Astrocyte of the cerebellum (primary cell): ENCODE measurements around the gene ZBED1.
"Not testable (repeated sequence)": the region's sequence is repeated elsewhere in the genome, so short reads cannot be mapped to it uniquely, and the experiment has no call there.

Experiments used
- DNase-seq: peaks from one replicate; pipeline ENCODE4 v3.0.0-alpha.2; 2011; ENCODE audit warnings: low read depth
- H3K4me3 ChIP-seq: 2 replicates; pipeline ENCODE4 v1.5.1; 2011; ENCODE audit warnings: mild to moderate bottlenecking, low read depth, low read length, moderate library complexity
- in situ Hi-C: cut with HindIII; loops from 2 replicates; pipeline ENCODE4 v1.10.0; 2017; ENCODE audit warnings: low sequenced_read_pairs
- TF ChIP-seq, protein P1 (sequence below): IDR thresholded peaks from 2 replicates; pipeline ENCODE4 v1.5.1; 2012; ENCODE audit warnings: low read length, low read depth, moderate library complexity, mild to moderate bottlenecking; ENCODE audit errors: missing control alignments

Gene ZBED1

DNA sequence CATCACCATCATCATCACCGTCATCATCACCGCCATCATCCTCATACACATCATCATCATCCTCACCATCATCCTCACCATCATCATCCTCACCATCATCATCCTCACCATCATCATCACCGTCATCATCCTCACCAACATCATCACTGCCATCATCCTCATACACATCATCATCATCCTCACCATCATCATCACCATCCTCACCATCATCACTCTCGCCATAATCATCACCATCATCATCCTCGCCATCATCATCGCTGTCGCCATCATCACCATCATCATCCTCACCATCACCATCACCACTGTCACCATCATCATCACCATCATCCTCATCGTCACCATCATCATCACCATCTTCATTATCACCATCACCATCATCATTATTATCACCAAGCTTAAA lies 19.8 kb upstream of the ZBED1 start:
- DNase-seq, result no peak
- H3K4me3 ChIP-seq, result no peak overlapping the region
- TF ChIP-seq, protein P1, sequence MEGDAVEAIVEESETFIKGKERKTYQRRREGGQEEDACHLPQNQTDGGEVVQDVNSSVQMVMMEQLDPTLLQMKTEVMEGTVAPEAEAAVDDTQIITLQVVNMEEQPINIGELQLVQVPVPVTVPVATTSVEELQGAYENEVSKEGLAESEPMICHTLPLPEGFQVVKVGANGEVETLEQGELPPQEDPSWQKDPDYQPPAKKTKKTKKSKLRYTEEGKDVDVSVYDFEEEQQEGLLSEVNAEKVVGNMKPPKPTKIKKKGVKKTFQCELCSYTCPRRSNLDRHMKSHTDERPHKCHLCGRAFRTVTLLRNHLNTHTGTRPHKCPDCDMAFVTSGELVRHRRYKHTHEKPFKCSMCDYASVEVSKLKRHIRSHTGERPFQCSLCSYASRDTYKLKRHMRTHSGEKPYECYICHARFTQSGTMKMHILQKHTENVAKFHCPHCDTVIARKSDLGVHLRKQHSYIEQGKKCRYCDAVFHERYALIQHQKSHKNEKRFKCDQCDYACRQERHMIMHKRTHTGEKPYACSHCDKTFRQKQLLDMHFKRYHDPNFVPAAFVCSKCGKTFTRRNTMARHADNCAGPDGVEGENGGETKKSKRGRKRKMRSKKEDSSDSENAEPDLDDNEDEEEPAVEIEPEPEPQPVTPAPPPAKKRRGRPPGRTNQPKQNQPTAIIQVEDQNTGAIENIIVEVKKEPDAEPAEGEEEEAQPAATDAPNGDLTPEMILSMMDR, result no peak
- in situ Hi-C loops, result no loop called here

DNA sequence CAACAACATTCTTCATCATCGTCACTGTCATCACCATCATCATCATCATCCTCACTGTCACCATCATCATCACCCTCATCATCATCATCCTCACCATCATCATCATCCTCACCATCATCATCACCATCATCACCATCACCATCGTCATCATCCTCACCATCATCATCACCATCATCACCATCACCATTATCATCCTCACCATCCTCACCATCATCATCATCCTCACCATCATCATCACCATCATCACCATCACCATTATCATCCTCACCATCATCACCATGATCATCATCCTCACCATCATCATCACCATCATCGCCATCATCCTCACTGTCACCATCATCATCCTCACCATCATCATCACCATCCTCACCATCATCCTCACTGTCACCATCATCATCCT lies 18.9 kb upstream of the ZBED1 start:
- DNase-seq, in situ Hi-C loops, H3K4me3 ChIP-seq: not testable (repeated sequence)

DNA sequence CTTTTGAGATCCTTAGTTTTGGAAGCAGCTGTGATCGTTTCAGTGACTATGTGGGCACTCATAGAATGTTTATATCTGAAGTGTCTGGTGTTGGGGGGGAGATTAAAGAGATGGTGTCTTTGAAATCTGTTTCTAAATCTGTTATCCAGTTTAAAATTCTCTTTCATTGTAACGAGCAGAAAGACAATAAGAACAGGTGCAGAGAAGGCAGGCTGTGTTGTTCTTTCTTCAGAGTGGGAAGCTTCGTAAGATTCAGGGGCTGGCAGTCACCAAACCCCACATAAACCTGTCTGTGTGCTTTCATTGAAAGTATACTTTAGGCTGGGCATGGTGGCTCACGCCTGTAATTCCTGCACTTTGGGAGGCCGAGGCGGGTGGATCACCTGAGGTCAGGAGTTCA lies 16.3 kb upstream of the ZBED1 start:
- in situ Hi-C loops, result no loop called here
- TF ChIP-seq, protein P1, result no peak
- no peak for DNase-seq
- H3K4me3 ChIP-seq, result no peak overlapping the region

DNA sequence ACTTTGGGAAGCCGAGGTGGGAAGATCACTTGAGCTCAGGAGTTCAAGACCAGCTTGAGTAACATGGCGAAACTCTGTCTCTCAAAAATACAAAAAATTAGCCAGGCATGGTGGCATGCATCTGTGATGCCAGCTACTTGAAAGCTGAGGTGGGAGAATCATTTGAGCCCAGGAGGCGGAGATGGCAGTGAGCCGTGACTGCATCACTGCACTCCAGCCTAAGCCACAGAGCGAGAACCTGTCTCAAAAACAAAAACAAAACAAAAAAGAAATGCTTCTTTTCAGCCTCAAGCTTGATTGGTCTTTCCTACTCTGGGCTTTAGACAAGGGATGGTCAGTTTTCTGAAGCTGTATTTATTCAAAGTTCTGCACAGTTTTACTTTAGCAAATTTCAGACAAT lies 15.8 kb upstream of the ZBED1 start:
- DNase-seq, result no peak
- no peak overlapping the region for H3K4me3 ChIP-seq
- in situ Hi-C loops, result no loop called here
- TF ChIP-seq, protein P1, result no peak

DNA sequence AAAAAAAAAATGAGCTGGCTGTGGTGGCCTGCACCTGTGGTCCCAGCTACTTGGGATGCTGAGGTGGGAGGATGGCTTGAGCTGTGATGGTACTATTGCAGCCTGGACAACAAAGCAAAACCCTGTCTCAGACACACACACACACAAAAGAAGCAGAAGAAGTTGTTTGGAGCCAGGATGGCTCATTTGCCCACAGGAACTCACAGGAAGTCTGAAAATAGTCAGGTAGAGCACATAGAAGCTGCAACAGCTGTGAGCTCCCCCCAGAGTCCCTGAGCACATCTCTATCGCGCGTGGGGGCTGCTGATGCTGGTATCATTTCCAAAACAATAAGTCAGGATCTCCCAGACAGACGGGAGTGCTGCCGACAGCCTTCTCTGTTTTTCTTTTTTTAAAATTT lies 13.4 kb upstream of the ZBED1 start:
- TF ChIP-seq, protein P1, result no peak
- no peak for DNase-seq
- in situ Hi-C loops, result no loop called here
- H3K4me3 ChIP-seq, result no peak overlapping the region

DNA sequence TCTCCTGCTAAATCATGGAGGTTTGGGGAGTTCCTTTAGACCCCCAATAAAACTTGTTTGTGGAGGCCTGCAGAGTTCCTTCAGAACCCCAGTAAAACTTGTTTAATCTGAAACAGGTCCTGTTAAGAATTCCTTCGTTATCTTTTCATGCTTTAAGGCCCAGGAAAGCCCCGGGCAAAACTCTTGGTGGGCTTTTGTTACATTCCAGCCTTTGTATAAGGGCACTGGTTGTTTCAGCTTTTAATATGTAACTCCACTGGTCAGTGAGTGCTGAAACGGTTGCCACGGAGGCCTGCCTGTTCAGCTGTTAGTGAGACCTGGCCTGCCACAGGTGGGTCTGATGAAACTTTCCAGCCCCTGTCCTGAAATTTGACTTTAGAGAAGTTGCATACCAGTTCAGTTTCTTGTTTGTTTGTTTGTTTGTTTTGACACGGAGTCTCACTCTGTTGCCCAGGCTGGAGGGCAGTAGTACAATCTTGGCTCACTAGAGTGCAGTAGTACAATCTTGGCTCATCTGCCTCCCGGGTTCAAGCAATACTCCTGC lies 12.4 kb upstream of the ZBED1 start:
- in situ Hi-C loops, result no loop called here
- H3K4me3 ChIP-seq, result no peak overlapping the region
- no peak for DNase-seq
- TF ChIP-seq, protein P1, result no peak

DNA sequence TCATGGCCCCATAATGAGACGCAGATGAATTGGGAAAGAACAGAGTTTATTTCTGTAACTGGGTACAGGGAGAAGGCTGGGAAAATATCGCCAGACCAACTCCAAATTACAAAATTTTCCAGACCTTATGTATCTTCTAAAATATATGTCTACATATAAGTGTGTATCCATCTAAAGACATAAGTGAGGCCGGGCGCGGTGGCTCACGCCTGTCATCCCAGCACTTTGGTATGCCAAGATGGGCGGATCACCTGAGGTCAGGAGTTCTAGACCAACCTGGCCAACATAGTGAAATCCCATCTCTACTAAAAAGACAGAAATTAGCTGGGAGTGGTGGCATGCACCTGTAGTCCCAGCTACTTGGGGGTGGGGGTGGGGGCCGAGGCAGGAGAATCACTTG lies 11.7 kb upstream of the ZBED1 start:
- TF ChIP-seq, protein P1, result no peak
- DNase-seq, result no peak
- no peak overlapping the region for H3K4me3 ChIP-seq
- in situ Hi-C loops, result no loop called here
